DOHH2 (cell line): Measurements from ENCODE around the gene RABGEF1.

Experiments used
- H3F3A ChIP-seq: fragments of 200-600 bp; sonication (generic), shearing (Covaris generic); 2 replicates; pipeline ENCODE4 v1.6.0; 2016; ENCODE audit warnings: antibody characterized with exemption, mild to moderate bottlenecking; ENCODE audit not compliant: control insufficient read depth, insufficient read depth
- H3K27ac ChIP-seq: fragments of 200-600 bp; sonication (generic); 2 replicates; pipeline ENCODE4 v1.5.1; 2014; ENCODE audit warnings: low read depth, mild to moderate bottlenecking, low read length, moderate library complexity
- H3K27me3 ChIP-seq: fragments of 200-600 bp; sonication (generic); 2 replicates; pipeline ENCODE4 v1.6.1; 2014; ENCODE audit warnings: mild to moderate bottlenecking, low read length, mixed read lengths; ENCODE audit not compliant: control insufficient read depth
- H3K36me3 ChIP-seq: fragments of 200-600 bp; sonication (generic); 2 replicates; pipeline ENCODE4 v1.6.1; 2014; ENCODE audit warnings: mild to moderate bottlenecking, low read length, moderate library complexity, mixed read lengths; ENCODE audit not compliant: control insufficient read depth
- H3K4me1 ChIP-seq: fragments of 200-600 bp; sonication (generic); 2 replicates; pipeline ENCODE4 v1.6.1; 2014; ENCODE audit warnings: mild to moderate bottlenecking, low read length, mixed read lengths; ENCODE audit not compliant: control insufficient read depth
- H3K4me2 ChIP-seq: fragments of 200-600 bp; sonication (generic); 2 replicates; pipeline ENCODE4 v1.6.0; 2014; ENCODE audit warnings: mild to moderate bottlenecking, low read length, moderate library complexity
- H3K4me3 ChIP-seq: fragments of 200-600 bp; sonication (generic); 2 replicates; pipeline ENCODE4 v1.5.1; 2014; ENCODE audit warnings: mild to moderate bottlenecking, low read length, mixed read lengths
- H3K79me2 ChIP-seq: fragments of 200-600 bp; sonication (generic); 2 replicates; pipeline ENCODE4 v1.6.1; 2014; ENCODE audit warnings: mild to moderate bottlenecking, low read length, mixed read lengths; ENCODE audit not compliant: control insufficient read depth
- H3K9me2 ChIP-seq: fragments of 200-600 bp; sonication (generic); replicated peaks from 2 replicates; pipeline ENCODE4 v1.6.1; 2014; ENCODE audit warnings: mild to moderate bottlenecking, low read length, mixed read lengths; ENCODE audit not compliant: control insufficient read depth
- H3K9me3 ChIP-seq: fragments of 200-600 bp; sonication (generic); 2 replicates; pipeline ENCODE4 v1.6.1; 2014; ENCODE audit warnings: antibody characterized with exemption, low read length, mixed read lengths; ENCODE audit not compliant: control insufficient read depth, insufficient read depth
- H4K20me1 ChIP-seq: fragments of 200-600 bp; sonication (generic); 2 replicates; pipeline ENCODE4 v1.6.0; 2014; ENCODE audit warnings: low read depth, mild to moderate bottlenecking, antibody characterized with exemption, low read length, moderate library complexity; ENCODE audit not compliant: control insufficient read depth, insufficient read depth
- EZH2phosphoT487 ChIP-seq: fragments of 200-600 bp; sonication (generic); IDR thresholded peaks from 2 replicates; pipeline ENCODE4 v1.6.1; 2017; ENCODE audit warnings: borderline replicate concordance, mild to moderate bottlenecking, antibody characterized with exemption, low read length, moderate library complexity, mixed read lengths
- TF ChIP-seq, protein P1 (sequence below): fragments of 200-600 bp; sonication (generic); IDR thresholded peaks from one replicate; pipeline ENCODE4 v1.5.1; 2014; ENCODE audit warnings: antibody characterized with exemption, mild to moderate bottlenecking, low read depth, low read length; ENCODE audit not compliant: poor library complexity, severe bottlenecking

Gene RABGEF1

GRCh38 chr7:66735850-66736249 lies 4.7 kb upstream of the RABGEF1 start:
- H3K27ac ChIP-seq = 0 out of 2 replicates have a peak overlapping the region, but pooled peaks have one; percentile 77
- H3F3A ChIP-seq = peaks cover 15% of the 10 kb centered on the region
- no peak overlapping the region for H3K4me3 ChIP-seq
- peaks cover 31% of the 10 kb centered on the region for H3K79me2 ChIP-seq
- H4K20me1 ChIP-seq = no peaks in the 10 kb centered on the region
- H3K9me3 ChIP-seq = peaks cover 14% of the 10 kb centered on the region
- H3K9me2 ChIP-seq = no peaks in the 10 kb centered on the region
- peaks cover 46% of the 10 kb centered on the region for H3K4me1 ChIP-seq
- peaks cover 28% of the 10 kb centered on the region for H3K36me3 ChIP-seq
- TF ChIP-seq EZH2phosphoT487 = no peak
- TF ChIP-seq, protein P1, sequence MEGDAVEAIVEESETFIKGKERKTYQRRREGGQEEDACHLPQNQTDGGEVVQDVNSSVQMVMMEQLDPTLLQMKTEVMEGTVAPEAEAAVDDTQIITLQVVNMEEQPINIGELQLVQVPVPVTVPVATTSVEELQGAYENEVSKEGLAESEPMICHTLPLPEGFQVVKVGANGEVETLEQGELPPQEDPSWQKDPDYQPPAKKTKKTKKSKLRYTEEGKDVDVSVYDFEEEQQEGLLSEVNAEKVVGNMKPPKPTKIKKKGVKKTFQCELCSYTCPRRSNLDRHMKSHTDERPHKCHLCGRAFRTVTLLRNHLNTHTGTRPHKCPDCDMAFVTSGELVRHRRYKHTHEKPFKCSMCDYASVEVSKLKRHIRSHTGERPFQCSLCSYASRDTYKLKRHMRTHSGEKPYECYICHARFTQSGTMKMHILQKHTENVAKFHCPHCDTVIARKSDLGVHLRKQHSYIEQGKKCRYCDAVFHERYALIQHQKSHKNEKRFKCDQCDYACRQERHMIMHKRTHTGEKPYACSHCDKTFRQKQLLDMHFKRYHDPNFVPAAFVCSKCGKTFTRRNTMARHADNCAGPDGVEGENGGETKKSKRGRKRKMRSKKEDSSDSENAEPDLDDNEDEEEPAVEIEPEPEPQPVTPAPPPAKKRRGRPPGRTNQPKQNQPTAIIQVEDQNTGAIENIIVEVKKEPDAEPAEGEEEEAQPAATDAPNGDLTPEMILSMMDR = no peak
- H3K27me3 ChIP-seq = no peaks in the 10 kb centered on the region
- H3K4me2 ChIP-seq = no peak overlapping the region

- no peaks in the 10 kb centered on the region for H3K9me2 ChIP-seq
- peaks cover 14% of the 10 kb centered on the region for H3K9me3 ChIP-seq
- H3K27me3 ChIP-seq = no peaks in the 10 kb centered on the region
- peaks cover 15% of the 10 kb centered on the region for H3F3A ChIP-seq
- H3K79me2 ChIP-seq = peaks cover 41% of the 10 kb centered on the region
- TF ChIP-seq, protein P1 = no peak
- no peak for TF ChIP-seq EZH2phosphoT487
- H3K4me2 ChIP-seq = peak overlapping the region; percentile 96
- peaks cover 52% of the 10 kb centered on the region for H3K4me1 ChIP-seq
- no peaks in the 10 kb centered on the region for H4K20me1 ChIP-seq
- H3K27ac ChIP-seq = peak overlapping the region; percentile 77
- peak overlapping the region; percentile 88 for H3K4me3 ChIP-seq
- H3K36me3 ChIP-seq = peaks cover 29% of the 10 kb centered on the region
These were observed 3.6 kb upstream of the RABGEF1 start for GRCh38 chr7:66736892-66737291.

- peaks cover 14% of the 10 kb centered on the region for H3K9me3 ChIP-seq
- peak overlapping the region; percentile 77 for H3K27ac ChIP-seq
- peaks cover 48% of the 10 kb centered on the region for H3K79me2 ChIP-seq
- peaks cover 55% of the 10 kb centered on the region for H3K4me1 ChIP-seq
- no peaks in the 10 kb centered on the region for H3K9me2 ChIP-seq
- H3K27me3 ChIP-seq = no peaks in the 10 kb centered on the region
- H3K4me2 ChIP-seq = peak overlapping the region; percentile 96
- TF ChIP-seq, protein P1 = no peak
- TF ChIP-seq EZH2phosphoT487 = no peak
- peaks cover 15% of the 10 kb centered on the region for H3F3A ChIP-seq
- H3K4me3 ChIP-seq = peak overlapping the region; percentile 88
- no peaks in the 10 kb centered on the region for H4K20me1 ChIP-seq
- peaks cover 29% of the 10 kb centered on the region for H3K36me3 ChIP-seq
These were observed 2.9 kb upstream of the RABGEF1 start for GRCh38 chr7:66737667-66738066.

DNA sequence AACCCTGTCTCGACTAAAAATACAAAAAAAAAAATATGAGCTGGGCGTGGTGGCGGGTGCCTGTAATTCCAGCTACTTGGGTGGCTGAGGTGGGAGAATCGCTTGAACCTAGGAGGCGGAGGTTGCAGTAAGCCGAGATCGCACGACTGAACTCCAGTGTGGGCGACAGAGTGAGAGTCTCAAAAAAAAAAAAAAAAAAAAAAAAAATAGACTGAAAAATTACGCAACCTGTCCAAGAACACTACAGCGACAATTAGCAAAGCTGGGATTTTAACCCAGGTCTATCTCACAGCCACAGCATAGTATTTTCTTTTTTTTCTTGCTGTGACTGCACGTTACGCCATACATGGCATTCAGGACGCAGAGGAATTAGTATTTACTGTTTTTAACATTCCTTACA lies 1.1 kb upstream of the RABGEF1 start:
- Histone ChIP-seq H3K9me2 (no peaks in the 10 kb centered on the region), H4K20me1 (no peaks in the 10 kb centered on the region), H3K9me3 (peaks cover 14% of the 10 kb centered on the region), H3K27ac (peak overlapping the region; percentile 87), H3K4me2 (peak overlapping the region; percentile 96), H3K4me1 (peaks cover 65% of the 10 kb centered on the region), H3K4me3 (peak overlapping the region; percentile 88), H3K36me3 (peaks cover 29% of the 10 kb centered on the region), H3F3A (peaks cover 15% of the 10 kb centered on the region), H3K79me2 (peaks cover 66% of the 10 kb centered on the region), H3K27me3 (no peaks in the 10 kb centered on the region)
- no peak for TF ChIP-seq EZH2phosphoT487
- TF ChIP-seq, protein P1 = no peak
